ENCODE measurements around the gene TDRD10.

GRCh38 chr1:154586231-154586630 is 84.2 kb downstream of the TDRD10 start:
- TF ChIP-seq POLR2A (IDR thresholded peaks at IDR 0.05; ENCODE audit: low read depth, low read length) (no peak), POLR2AphosphoS5 (IDR thresholded peaks at IDR 0.05; ENCODE audit: low read depth, low read length) (no peak), TAF1 (IDR thresholded peaks at IDR 0.05; ENCODE audit: low read depth, low read length) (no peak), SPI1 (IDR thresholded peaks at IDR 0.05; ENCODE audit: low read depth, low read length) (no peak)
